Astrocyte of the spinal cord (primary cell): ENCODE measurements around the gene TMEM9.

Experiments used
- DNase-seq: peaks from one replicate; pipeline ENCODE4 v3.0.0; 2011; ENCODE audit warnings: low read depth, low spot score
- H3K4me3 ChIP-seq: 2 replicates; pipeline ENCODE4 v1.5.1; 2011; ENCODE audit warnings: low read depth, mild to moderate bottlenecking, low read length, moderate library complexity
- in situ Hi-C: cut with HindIII; loops from 2 replicates; pipeline ENCODE4 v1.10.0; 2017; ENCODE audit warnings: low sequenced_read_pairs
- TF ChIP-seq, protein P1 (sequence below): IDR thresholded peaks from 2 replicates; pipeline ENCODE4 v1.5.1; 2012; ENCODE audit warnings: low read depth, mild to moderate bottlenecking, low read length, inconsistent platforms

TMEM9 gene

DNA sequence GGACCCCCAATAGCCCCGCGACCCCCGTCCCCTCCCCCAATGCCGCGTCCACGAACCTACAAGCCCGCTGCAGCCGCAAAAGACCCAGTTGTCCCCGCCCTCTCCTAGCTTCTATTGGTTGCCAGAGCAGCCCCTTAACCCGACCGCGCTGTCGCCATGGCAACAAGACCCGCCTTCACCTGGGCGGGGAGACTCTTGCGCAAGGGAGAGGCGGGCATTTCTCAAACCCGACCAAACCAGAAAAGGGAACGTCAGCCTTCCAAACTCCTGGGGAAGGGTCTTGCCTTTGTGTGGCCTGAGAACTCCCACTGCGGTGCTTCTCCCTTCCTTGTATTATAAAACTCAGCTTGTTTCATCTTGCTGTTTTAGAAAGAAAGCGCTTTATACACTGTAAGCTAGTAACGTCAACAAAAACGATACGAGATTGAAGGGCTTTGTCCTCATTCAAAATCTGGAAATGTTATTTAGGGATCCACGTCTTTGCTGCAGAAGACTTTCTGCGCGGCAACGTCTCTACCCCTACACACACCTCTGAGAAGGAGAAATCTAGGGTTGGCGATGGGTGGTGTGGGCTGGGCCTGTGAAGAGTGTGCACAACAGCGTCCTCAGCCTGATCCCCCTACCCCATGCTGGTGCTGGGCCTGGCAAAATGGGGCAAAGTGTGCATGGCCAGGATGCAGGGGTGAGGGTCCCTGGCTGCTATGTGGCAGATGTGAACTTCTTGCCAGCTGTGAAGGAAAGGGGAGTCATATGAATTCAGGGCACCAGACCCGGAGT, at the start of gene TMEM9:
TMEM9 (minus strand) TSS at position 86 of the 777 bp plus-strand sequence. CDS start 551 bp downstream, outside the sequence.
- H3K4me3 ChIP-seq = peak within 1 kb of the TSS; percentile 63
- DNase-seq = peak; percentile 94
- TF ChIP-seq, protein P1, sequence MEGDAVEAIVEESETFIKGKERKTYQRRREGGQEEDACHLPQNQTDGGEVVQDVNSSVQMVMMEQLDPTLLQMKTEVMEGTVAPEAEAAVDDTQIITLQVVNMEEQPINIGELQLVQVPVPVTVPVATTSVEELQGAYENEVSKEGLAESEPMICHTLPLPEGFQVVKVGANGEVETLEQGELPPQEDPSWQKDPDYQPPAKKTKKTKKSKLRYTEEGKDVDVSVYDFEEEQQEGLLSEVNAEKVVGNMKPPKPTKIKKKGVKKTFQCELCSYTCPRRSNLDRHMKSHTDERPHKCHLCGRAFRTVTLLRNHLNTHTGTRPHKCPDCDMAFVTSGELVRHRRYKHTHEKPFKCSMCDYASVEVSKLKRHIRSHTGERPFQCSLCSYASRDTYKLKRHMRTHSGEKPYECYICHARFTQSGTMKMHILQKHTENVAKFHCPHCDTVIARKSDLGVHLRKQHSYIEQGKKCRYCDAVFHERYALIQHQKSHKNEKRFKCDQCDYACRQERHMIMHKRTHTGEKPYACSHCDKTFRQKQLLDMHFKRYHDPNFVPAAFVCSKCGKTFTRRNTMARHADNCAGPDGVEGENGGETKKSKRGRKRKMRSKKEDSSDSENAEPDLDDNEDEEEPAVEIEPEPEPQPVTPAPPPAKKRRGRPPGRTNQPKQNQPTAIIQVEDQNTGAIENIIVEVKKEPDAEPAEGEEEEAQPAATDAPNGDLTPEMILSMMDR = no peak
- in situ Hi-C loops = no loop called here

DNA sequence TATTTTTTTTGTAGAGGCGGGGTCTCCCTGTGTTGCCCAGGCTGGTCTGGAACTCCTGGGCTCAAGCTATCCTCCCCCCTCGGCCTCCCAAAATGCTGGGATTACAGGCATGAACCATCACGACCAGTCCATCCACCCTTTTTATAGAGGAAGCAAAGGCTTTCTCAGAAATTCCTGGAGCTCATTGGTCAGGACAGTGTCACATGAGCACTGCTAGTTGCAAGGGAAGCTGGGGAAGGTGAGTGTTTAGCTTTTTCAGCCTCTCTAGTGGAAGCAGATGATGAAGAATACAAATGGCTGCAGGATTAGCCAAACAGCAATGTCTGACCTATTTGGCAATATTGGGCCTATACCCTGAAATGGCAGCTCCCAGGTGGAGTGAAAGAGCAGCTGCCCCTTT, 44.3 kb upstream of the TMEM9 start:
- TF ChIP-seq, protein P1 = no peak
- in situ Hi-C loops = no loop called here
- DNase-seq = no peak
- no peak overlapping the region for H3K4me3 ChIP-seq

DNA sequence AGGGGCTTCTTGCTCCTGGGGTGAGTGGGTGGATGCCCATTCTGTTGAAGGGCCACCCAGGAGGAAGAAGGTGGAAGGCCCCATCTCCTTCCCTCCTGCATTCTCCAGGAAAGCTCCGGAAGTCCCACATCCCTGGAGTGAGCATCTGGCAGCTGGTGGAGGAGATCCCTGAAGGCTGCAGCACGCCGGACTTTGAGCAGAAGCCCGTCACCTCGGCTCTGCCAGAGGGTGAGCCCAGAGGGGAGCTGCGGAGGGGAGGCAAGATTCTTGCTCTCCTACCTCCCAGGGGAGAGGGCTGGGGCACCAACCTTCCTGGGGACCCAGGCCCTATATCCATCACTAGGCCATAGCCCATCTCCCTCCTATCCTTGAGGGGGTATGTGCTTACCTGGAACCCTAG, 39.8 kb upstream of the TMEM9 start:
- in situ Hi-C loops = no loop called here
- no peak for DNase-seq
- no peak overlapping the region for H3K4me3 ChIP-seq
- TF ChIP-seq, protein P1 = no peak

DNA sequence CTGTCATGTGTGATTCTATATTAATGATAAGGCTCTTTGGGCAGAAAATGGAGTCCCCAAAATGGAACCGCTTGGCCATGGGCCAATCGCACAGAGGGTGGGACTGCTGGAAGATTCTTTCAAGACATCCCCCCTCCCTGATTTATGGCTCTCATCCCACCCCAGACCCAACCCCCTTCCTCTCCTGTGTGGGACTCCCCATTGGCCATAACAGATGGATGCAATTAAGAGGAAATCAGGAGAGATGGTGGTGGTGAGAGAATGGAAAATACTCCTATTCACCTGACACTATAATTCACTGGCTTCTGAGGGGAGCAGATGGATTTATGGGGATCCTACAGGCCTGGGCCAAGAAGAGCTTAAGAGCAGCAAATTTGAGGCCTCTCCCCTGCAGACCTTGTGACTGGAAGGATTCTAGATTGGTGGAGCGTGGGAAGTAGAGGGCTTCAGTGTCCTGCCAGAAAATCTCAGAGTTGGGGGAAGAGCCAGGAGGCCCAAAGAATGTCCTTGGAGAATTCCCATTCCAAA, 38.1 kb upstream of the TMEM9 start:
- H3K4me3 ChIP-seq = no peak overlapping the region
- no peak for DNase-seq
- in situ Hi-C loops = no loop called here
- TF ChIP-seq, protein P1 = no peak

DNA sequence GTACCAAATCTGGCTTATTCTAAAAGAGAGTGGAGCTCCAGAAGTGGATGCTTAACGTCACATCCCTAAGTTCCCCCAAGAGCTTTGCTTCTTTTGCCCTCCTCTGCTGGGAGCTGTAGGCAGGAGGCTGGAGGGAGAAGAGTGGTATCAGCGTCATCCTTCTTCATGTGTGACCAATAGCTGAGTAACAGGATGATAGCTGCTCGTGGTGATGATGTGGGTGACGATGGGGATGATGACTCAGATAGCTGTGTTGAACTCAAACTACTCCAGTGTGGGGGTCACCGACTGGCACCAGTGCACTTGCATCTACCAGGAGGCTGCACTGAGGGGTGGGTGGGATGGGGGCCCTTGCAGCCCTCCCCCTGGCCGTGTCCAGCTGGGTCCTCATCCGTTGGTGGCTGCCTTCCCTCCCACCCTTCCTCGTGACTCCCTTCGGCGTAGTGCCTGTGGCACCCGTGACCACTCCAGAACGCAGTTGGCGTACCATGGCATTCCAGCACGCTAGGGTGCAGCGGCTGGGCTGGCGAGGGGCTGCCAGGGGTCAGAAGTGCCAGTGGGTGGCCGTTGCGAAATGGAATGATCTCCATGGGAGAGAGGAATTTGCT, 37.5 kb upstream of the TMEM9 start:
- H3K4me3 ChIP-seq = no peak overlapping the region
- TF ChIP-seq, protein P1 = no peak
- DNase-seq = peak; percentile 87
- in situ Hi-C loops = no loop called here

DNA sequence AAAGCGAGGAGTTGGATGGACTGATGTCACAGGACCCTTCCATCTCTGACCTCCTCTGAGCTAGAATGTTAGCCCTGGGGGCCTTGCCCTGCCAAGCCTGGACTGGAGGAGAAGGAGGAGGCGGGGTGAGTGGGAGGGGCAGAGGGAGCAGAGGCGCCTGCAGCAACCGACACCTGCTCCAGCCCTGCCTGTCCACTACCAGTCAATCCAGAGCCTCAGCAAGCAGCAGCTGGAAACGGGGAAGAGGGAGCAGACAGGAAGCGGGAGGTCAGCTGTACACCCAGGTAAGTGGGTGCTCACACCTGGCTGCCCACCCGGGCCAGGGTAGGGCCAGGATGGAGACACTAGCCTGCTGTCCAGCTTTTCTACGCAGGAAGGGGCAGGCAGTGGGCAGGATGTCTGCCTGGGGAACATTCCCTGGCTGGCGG, 36.4 kb upstream of the TMEM9 start, which contains the start of gene IGFN1:
IGFN1 (plus strand) TSS at position 201 of the 428 bp plus-strand sequence. CDS start 2,470 bp downstream, outside the sequence.
- H3K4me3 ChIP-seq = no peak within 1 kb of the TSS
- TF ChIP-seq, protein P1 = no peak
- in situ Hi-C loops = no loop called here
- no peak for DNase-seq
